HEK293T (cell line): Measurements from ENCODE around the gene GALNT8.

Experiments used
- CTCF ChIA-PET: fragments of 350-600 bp; formaldehyde crosslinking; extraction: SDS; loops from one replicate; lab custom pipeline; 2021; ENCODE audit warnings: antibody characterized with exemption, inconsistent platforms; lab: Yijun Ruan, JAX
- POLR2A ChIA-PET: fragments of 350-600 bp; formaldehyde crosslinking; extraction: SDS; loops from one replicate; lab custom pipeline; 2020; ENCODE audit warnings: antibody characterized with exemption, inconsistent platforms; lab: Yijun Ruan, JAX
- DNase-seq: peaks from one replicate; pipeline ENCODE4 v3.0.0; 2012; ENCODE audit warnings: mixed read lengths; ENCODE audit errors: extremely low spot score
- ARNT ChIP-seq: fragments of 450-650 bp; IDR thresholded peaks from 2 replicates; pipeline ENCODE4 v1.6.1; 2017; ENCODE audit warnings: mild to moderate bottlenecking
- BHLHE40 ChIP-seq: fragments of 450-650 bp; IDR thresholded peaks from 2 replicates; pipeline ENCODE4 v1.6.1; 2016; ENCODE audit warnings: mild to moderate bottlenecking, moderate library complexity, borderline replicate concordance
- CTBP1 ChIP-seq: fragments of 450-650 bp; IDR thresholded peaks from 2 replicates; pipeline ENCODE4 v1.6.1; 2016; ENCODE audit warnings: borderline replicate concordance
- ELF4 ChIP-seq: fragments of 450-650 bp; IDR thresholded peaks from 2 replicates; pipeline ENCODE4 v1.6.1; 2017; ENCODE audit warnings: antibody characterized with exemption
- FOXA1 ChIP-seq: fragments of 450-650 bp; IDR thresholded peaks from 2 replicates; pipeline ENCODE4 v1.6.1; 2016; ENCODE audit warnings: mild to moderate bottlenecking
- FOXK2 ChIP-seq: fragments of 450-650 bp; IDR thresholded peaks from 2 replicates; pipeline ENCODE4 v1.6.1; 2016; ENCODE audit warnings: mild to moderate bottlenecking
- FOXM1 ChIP-seq: fragments of 450-650 bp; IDR thresholded peaks from 2 replicates; pipeline ENCODE4 v1.6.1; 2017; ENCODE audit warnings: mild to moderate bottlenecking, borderline replicate concordance
- HDGF ChIP-seq: fragments of 450-650 bp; IDR thresholded peaks from 2 replicates; pipeline ENCODE4 v1.6.1; 2017; ENCODE audit warnings: antibody characterized with exemption, borderline replicate concordance
- L3MBTL2 ChIP-seq: fragments of 450-650 bp; conservative IDR thresholded peaks from 2 replicates; pipeline ENCODE4 v1.6.1; 2016; ENCODE audit warnings: mild to moderate bottlenecking
- LEF1 ChIP-seq: fragments of 450-650 bp; IDR thresholded peaks from 2 replicates; pipeline ENCODE4 v1.6.1; 2017; ENCODE audit warnings: mild to moderate bottlenecking, borderline replicate concordance
- NFRKB ChIP-seq: fragments of 450-650 bp; IDR thresholded peaks from 2 replicates; pipeline ENCODE4 v1.6.1; 2016; ENCODE audit warnings: mild to moderate bottlenecking, moderate library complexity
- SP1 ChIP-seq: fragments of 450-650 bp; IDR thresholded peaks from 2 replicates; pipeline ENCODE4 v1.6.1; 2017
- SUZ12 ChIP-seq: fragments of 450-650 bp; IDR thresholded peaks from 2 replicates; pipeline ENCODE4 v1.6.1; 2016; ENCODE audit warnings: mild to moderate bottlenecking
- TARDBP ChIP-seq: fragments of 450-650 bp; IDR thresholded peaks from 2 replicates; pipeline ENCODE4 v1.6.1; 2016
- ZNF384 ChIP-seq: fragments of 450-650 bp; IDR thresholded peaks from 2 replicates; pipeline ENCODE4 v1.6.1; 2016
- TF ChIP-seq, protein P1 (sequence below): fragments of 450-650 bp; IDR thresholded peaks from 2 replicates; pipeline ENCODE4 v1.6.1; 2016

GALNT8 gene

DNA sequence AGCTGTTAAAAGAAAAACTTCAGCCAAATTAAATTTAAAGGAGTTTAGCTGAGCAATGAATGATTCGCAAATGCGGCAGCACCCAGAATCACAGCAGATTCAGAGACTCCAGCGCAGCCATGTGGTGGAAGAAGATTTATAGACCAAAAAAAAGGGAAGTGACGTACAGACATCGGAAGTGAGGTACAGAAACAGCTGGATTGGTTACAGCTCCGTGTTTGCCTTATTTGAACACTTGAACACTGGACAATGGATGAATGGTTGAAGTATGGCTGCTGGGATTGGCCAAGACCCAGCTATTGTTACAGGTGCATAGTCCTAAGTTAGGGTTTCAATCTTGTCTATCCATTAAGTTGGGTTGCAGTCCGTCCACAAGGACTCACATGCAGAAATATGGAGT lies 42.6 kb downstream of the GALNT8 start:
- ChIA-PET POLR2A (no interaction called here), CTCF (no interaction called here)
- TF ChIP-seq ELF4 (no peak), SUZ12 (no peak)
- no peak for DNase-seq

DNA sequence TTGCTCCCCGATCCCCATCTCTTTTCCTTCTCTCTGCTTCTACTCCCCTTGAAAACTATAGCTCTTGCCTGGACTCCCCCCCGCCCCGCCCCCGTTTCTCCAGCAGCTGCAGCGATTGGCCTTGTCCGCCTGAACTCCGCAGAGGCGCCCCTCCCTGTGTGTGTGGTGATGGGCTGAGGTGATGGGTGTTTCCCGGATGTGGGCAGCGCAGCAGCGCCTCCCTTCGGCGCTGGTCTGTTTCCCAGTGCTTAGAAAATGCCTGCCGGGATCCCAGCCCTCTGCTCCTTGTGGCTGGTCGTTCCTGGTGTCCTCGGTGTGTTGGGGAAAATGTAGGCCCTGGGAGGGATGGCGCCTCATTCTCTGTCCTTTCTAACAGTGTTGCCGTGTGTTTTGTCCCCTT lies 43.3 kb downstream of the GALNT8 start:
- peak; percentile 13 for DNase-seq
- ChIA-PET POLR2A (no interaction called here), CTCF (no interaction called here)
- TF ChIP-seq NFRKB (no peak), FOXM1 (no peak), FOXK2 (no peak), FOXA1 (no peak), L3MBTL2 (no peak)
- TF ChIP-seq, protein P1, sequence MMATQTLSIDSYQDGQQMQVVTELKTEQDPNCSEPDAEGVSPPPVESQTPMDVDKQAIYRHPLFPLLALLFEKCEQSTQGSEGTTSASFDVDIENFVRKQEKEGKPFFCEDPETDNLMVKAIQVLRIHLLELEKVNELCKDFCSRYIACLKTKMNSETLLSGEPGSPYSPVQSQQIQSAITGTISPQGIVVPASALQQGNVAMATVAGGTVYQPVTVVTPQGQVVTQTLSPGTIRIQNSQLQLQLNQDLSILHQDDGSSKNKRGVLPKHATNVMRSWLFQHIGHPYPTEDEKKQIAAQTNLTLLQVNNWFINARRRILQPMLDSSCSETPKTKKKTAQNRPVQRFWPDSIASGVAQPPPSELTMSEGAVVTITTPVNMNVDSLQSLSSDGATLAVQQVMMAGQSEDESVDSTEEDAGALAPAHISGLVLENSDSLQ = no peak

DNA sequence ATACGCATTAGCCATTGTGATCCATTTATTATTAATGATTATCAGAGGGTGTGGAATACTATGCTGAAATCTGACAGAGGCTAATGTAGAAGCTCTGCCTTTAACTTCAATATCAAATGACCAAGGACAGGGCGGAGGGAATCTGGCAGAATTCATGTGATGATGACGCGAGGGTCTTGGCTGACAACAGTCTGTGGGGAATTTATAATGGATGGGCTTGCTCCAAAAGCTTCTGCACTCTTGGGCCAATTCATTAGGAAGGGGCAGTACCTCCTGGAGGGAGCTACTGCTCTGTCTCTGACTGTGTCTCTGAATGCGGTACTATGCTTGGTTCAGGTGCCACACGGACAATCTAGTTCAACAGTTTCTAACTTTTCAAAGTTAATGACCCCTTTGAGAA lies 46.2 kb downstream of the GALNT8 start:
- POLR2A ChIA-PET = no interaction called here
- DNase-seq = no peak
- CTCF ChIA-PET = no interaction called here
- TF ChIP-seq L3MBTL2 (no peak), FOXA1 (no peak), ELF4 (no peak)

DNA sequence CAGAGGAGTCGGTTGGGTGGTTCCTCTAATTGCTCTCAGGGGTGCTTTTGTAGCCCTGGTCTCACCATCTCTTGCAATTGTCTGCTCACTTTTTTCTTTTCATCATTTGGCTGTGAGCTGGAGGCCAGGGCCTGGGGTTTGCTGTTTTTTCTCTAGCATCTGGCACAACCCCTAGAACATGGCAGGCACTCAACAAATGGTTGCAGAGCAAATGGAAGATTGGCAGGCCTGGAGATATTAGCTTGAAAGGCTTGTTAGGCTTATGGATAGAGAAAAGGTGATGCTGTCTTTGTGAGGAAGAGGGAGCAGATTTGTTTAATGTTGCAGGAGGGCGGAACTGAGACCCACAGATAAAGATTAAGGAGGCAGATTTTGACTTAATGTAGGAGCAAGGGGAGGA lies 47.0 kb downstream of the GALNT8 start:
- DNase-seq = no peak
- no peak for TF ChIP-seq TARDBP
- no peak for TF ChIP-seq HDGF
- no peak for TF ChIP-seq FOXK2
- TF ChIP-seq FOXA1 = no peak
- TF ChIP-seq LEF1 = no peak
- TF ChIP-seq CTBP1 = no peak
- no peak for TF ChIP-seq ELF4
- no peak for TF ChIP-seq BHLHE40
- TF ChIP-seq, protein P1 = no peak
- TF ChIP-seq ZNF384 = no peak
- TF ChIP-seq SUZ12 = no peak
- no peak for TF ChIP-seq ARNT
- no peak for TF ChIP-seq L3MBTL2
- no peak for TF ChIP-seq NFRKB
- no peak for TF ChIP-seq FOXM1
- TF ChIP-seq SP1 = no peak
- CTCF ChIA-PET = no interaction called here
- POLR2A ChIA-PET = no interaction called here

DNA sequence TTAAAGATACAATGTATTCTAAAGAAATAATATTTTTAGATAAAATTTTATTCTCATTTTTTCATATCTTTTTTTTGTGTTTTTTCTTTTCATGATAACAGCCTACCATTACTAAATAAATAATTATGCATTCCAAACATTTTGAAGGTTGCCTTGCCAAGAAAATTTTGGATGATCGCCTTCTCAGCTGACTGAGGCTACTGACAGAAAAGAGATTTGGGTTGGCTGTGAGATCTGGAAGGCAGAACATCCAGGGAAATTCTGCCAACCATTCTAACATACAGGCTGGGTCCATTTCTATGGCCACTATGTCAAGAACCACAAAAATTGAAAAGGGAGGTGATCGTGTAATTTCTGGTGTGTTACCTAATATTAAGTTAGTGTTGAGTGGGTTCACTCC lies 48.1 kb downstream of the GALNT8 start:
- TF ChIP-seq FOXM1 (no peak), ARNT (no peak), SUZ12 (no peak), SP1 (no peak), LEF1 (no peak), ELF4 (no peak), ZNF384 (no peak), FOXA1 (no peak), L3MBTL2 (no peak), TARDBP (no peak), BHLHE40 (no peak), NFRKB (no peak), HDGF (no peak), CTBP1 (no peak), FOXK2 (no peak)
- TF ChIP-seq, protein P1 = no peak
- DNase-seq = no peak
- POLR2A ChIA-PET = no interaction called here
- CTCF ChIA-PET = interaction anchor here (0.6 kb wide), 1 partner anchor 32 kb away, joined by 4 read pairs; no protein-coding TSS in a partner anchor

DNA sequence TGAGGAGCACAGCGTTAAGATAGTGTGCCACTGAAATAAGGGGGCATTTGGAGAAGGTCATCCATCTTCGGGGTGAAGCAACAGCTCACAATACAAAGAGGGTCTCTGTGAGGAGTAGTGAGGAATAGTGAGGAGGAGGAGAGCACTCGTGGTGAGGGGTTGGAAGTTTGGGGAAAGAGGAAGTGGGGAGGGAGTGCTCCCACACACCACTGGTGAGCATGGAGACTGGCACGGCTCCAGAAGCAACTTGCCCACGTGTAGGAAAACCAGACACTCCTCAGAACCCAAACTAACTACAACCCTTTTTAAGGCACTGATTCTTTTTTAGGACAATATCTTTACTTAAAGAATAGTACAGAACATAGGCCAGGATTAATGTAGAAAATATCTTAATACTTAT lies 48.9 kb downstream of the GALNT8 start:
- CTCF ChIA-PET = no interaction called here

More for the DNA sequence above, 48.9 kb downstream of the GALNT8 start:
- POLR2A ChIA-PET = no interaction called here
- no peak for TF ChIP-seq FOXK2
- TF ChIP-seq SUZ12 = no peak
- no peak for TF ChIP-seq TARDBP
- no peak for TF ChIP-seq ARNT
- no peak for TF ChIP-seq FOXM1
- no peak for TF ChIP-seq ELF4
- TF ChIP-seq FOXA1 = no peak
- TF ChIP-seq CTBP1 = no peak
- no peak for TF ChIP-seq L3MBTL2
- TF ChIP-seq LEF1 = no peak
- TF ChIP-seq, protein P1 = no peak
- TF ChIP-seq BHLHE40 = no peak
- no peak for TF ChIP-seq HDGF
- no peak for TF ChIP-seq ZNF384
- DNase-seq = no peak
